GM10847 (cell line): ENCODE data around the gene GP2.

Source experiments
- POLR2A ChIP-seq: IDR thresholded peaks from 2 replicates; pipeline ENCODE4 v1.6.1; 2011; ENCODE audit not compliant: insufficient read length; ENCODE audit errors: extremely low read depth

GP2 gene

DNA sequence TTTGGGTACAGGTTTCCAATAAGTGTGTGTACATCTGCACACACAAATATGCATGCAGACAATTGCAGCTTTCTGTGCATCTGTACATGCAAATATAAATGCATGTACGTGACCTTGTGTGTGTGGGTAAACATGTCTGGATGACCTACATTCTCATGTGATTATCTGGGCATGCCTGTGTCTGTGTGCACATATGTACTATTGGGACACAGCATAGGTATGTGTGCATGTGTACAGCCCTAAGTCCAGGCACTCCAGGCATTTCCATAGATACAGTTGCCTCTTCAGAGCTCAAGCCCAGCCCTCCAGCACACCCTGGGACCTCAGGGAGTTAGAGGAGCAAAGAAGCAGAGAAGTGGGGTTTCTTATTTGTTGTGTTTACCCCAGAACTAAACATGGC lies 7.1 kb upstream of the GP2 start:
- TF ChIP-seq POLR2A: no peak

DNA sequence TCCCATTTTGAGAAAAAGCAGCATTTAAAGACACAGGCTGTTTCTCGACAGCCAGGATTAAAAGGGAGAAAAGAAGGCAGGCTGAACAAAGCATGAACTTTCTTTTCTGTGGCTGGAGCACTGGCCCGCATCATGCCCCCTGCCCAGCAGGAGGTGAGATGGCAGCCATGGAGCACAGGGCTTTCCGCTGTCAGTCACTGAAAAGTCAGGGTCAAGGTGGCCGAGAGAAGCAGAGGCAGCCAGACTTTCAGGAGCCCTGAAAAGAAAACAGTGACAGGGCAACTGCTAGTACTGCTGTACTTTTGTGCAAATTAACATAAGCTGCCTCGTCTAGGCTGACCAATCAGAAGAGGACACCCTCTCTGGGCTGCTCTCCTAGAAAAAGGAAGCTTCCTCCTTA lies 5.8 kb upstream of the GP2 start:
- no peak for TF ChIP-seq POLR2A

DNA sequence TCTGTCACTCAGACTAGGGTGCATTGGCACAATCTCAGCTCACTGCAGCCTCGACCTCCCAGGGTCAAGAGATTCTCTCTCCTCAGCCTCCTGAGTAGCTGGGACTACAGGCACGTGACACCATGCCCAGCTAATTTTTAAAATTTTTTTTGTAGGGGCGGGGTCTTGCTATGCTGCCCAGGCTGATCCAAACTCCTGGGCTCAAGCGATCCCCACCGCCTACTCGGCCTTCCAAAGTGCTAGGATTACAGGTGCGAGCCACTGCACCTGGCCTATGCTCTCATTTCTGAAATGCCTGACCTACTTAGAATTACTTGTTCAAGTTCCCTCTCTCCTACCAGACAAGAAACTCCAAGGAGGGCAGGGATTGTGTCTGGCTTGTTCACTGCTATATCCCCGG lies 5.1 kb upstream of the GP2 start:
- no peak for TF ChIP-seq POLR2A

DNA sequence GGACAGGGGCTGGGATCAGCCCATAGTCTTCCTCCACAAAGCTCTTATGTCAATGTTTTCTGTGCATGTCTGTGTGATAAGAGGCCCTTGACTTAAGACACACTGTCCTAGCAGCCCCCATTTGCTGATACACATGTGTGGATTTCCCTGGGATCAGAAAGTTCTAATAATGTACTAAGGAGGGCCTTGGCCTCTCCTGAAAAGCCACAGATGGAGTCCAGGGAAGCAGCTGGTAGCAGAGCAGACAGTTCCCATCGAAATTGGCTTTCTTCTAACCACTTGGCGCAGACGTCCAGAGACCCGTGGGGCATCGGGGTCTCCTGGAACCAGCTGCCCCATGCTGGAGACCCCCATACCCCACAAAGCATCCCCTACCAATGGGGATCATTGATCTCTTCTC lies 4.3 kb upstream of the GP2 start:
- TF ChIP-seq POLR2A: no peak

DNA sequence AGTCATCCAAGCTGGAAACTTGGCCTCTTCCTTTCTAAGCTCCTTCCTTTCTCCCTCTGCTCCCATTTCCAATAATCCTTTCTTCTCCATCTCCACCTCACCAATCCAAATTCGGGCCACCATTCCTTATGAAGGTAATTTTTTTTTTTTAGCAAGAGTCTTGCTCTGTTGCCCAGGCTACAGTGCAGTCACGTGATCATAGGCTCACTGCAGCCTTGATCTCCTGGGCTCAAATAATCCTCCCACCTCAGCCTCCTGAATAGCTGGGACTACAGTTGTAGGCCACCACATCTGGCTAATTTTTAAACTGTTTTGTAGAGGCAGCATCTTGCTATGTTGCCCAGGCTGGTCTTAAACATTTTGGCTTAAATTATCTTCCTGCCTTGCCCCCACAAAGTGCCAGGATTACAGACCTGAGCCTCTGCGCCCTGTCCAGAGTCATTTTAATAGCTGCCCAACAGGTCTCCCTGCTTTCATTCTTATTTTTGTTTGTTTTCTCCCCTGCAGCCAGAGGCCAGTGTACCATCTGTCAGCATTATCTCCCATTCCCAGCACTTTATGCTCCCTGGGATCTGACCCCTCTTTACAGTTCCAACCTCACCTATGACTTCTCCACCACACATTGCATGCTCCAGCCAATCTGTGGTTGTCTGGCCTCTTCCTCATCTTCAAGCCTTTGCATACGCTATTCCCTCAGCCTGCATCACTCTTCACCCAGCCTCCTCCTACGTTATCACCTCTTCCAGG lies 2.3 kb upstream of the GP2 start:
- TF ChIP-seq POLR2A: no peak

DNA sequence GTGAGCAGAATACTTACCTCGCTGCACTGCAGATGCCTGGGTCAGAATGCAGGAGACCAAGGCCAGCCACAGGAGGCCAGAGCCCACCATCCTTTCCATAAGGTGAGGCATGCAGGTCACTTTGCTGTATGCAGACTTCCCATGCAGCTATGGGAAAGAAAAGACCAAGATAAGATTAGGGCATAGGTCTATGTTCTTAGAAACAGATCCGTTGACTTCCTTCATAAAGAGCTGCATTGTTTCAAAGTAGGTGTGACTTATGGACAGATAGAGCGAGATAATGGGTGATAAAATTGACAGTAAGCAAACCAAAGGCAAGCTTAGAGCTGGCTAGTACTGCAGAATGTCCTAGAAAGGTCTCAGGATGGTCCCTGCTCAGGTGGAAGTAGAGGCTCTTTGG lies 992 bp downstream of the GP2 start:
- no peak for TF ChIP-seq POLR2A

DNA sequence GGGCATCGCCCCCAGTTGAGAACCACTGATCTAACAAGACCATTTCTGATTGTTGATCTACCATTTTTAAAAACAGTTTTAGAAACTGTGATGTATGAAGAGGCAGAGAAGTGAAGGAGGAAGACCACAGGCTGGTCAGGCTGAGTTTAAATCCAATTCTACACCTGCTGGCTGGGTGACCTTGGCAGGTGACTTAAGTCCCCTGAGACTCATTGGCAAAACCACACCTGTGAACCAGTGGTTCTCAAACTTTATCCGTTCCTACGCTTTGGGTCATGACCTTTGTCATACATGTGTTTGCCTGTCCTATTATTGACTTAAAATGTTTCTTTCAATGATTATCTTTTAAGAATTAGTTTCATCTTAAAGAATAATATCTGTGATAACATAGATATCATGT lies 2.3 kb downstream of the GP2 start:
- TF ChIP-seq POLR2A: no peak

DNA sequence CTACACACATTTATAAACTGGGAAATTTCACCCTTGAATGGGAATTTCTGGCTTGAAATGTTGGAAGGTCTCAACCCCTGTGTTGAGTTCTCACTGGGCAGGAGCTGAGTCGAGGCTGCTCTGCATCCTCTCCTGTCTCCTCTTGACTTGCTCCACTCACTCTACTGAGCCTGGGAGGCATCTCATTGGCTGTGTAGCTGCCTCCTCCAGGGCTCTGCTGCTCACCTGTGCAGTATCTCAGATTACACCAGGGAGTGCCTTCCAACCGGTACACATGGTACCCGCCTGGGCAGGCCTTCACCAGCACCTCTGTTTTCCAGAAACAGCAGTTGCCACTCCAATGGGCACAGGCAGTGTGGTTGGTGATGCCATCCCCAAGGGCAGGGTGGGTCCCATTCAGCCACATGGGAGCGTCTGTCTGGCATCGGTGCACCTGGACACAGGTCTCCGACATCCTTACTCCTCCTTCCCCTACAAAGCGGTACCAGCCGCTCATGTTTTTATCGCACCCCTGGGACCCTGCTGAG lies 3.7 kb downstream of the GP2 start:
- TF ChIP-seq POLR2A: no peak

DNA sequence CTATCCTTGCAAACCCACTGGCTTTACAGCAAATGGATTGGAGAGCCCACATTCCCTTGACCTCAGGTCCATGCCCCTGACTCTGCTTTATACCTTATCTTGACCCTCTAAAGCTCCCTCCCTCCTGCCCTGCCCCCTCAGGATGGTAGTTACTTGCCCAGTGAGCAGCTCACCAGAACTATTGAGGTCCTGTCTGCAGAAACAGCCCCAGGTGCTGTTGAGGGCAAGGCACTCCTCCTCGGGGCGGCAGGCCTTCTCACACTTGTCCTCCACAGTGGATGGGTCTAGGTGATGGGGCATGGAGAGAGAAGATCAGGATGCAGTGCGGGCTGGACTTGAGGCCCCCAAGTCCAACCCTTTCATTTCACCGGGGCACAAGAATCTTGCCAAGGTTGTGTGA lies 4.6 kb downstream of the GP2 start:
- no peak for TF ChIP-seq POLR2A

DNA sequence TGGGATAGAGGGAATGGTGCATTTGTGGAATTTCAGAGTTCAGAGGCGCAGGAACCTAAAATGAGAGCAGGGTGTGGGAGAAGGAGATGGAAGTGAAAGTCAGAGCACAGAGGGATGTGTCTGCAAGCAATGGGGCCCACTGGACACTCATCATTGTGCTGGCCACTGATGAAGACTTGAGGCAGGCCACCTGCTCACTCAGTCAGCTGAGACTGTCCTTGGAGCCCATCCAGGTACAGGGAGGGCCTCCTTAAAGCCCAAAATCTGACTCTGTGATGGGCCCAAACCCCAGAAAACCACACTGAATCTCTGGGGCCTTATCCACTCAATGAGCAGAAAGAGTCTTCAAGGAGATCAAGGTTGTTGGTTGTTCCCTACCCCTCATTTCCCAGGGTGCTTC lies 5.6 kb downstream of the GP2 start:
- TF ChIP-seq POLR2A: no peak

DNA sequence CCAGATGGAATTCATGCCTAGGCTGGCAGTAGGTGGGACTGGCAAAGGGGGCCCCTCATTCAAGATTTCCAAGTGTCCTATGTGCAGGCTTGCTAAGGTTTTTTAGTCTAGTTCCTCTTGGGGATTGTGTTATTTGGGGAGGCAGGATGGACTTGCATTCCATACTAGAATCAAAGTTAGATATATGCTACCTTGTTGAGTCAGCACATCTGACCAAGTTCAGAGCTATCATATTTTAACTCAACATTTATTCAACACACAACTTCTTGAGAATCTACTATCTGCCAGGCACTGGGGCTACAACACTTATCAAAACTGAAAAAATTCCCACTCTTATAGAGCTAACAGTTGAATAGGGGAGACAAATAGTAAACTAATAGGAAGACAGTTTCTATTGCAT lies 6.7 kb downstream of the GP2 start:
- no peak for TF ChIP-seq POLR2A

DNA sequence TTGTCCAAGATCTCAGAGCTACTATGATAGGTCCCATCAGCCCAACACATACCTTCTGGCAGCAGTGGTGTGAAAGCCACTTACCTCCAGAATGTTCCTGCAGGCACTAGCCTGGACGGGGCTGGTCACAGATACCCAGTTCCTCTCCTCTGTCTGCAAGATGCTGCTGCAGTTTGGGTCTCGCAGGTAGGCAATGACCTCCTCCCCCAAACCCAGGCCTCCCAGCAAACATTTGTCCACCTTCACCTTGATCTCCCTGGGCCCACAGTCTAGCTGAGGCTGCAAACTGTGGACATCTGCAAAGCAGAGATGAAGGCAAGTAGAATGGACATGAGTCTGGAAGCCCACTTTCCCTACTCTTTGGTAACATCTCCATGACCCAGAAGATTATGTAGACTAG lies 7.1 kb downstream of the GP2 start:
- no peak for TF ChIP-seq POLR2A

DNA sequence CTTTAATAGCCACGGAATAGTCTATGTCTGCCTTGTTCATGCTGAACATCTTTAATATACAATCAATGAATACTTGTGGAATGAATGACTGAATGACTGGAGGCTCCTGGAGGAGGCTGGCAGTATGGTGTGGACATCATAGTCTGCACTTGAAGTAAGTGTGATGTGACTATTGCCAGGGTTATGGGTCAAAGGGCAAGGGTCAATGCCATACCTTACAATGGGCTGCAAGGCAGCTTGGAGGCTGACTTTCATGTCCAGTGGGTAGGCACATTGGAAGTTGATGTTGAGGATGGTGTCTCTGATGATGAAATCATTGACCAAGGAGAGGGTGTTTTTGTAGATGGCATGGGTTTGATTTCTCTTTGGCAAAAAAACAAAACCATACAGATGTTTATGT lies 7.9 kb downstream of the GP2 start:
- no peak for TF ChIP-seq POLR2A

DNA sequence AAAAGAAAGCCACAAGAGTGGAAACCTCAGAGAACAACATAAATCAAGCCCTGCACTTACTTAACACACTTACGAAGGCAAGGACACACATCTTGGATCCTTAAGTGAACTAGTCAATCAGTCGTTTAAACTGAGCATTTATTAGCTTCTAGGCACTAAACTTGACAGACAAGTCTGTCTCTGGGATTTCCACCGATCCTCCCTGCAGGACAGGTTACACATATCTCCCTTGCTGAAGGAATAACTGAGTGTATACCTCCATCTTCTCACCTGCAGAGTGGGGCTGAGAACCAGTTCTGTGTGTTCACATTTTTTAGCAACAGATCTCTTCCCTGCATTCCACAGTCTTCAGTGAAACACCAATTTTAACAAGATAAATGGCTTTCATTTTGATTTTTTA lies 8.9 kb downstream of the GP2 start:
- TF ChIP-seq POLR2A: no peak

DNA sequence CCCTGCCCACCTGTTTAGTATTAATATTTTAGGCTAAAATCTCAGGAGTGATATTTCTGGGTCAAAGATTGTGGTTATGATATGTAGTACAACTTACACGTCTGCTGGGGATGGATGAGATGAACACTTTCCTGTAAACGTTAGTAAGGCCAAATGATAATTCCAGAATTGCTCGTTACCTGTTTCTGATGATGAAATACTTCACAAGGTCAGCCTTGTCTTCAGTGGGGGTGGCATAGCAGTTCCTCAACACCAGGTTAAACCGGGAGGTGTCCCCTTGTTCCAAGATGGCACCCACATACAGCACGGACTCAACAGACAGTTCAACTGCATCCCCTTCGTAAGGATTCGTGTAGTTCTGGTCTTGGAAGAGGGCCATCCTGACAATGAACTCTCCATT lies 9.3 kb downstream of the GP2 start:
- TF ChIP-seq POLR2A: no peak

DNA sequence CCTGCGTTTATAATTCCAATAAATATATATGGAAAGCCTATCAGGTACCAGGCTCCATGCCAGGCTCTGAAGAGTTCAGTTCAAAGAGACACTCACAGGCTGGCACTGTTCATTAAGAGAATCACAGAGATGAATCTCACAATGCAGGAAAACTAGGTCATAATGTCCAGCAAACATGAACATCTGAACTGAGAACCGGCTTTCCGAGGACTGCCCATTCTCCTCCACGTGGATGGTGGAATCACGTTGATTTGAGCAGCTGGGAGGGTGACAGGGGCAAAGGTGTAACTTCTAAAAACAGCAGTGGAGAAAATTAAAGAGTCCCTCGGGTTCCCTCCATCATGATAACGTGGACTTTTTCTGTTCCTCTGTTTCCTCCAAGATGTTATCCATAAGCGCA lies 10.2 kb downstream of the GP2 start:
- TF ChIP-seq POLR2A: no peak

DNA sequence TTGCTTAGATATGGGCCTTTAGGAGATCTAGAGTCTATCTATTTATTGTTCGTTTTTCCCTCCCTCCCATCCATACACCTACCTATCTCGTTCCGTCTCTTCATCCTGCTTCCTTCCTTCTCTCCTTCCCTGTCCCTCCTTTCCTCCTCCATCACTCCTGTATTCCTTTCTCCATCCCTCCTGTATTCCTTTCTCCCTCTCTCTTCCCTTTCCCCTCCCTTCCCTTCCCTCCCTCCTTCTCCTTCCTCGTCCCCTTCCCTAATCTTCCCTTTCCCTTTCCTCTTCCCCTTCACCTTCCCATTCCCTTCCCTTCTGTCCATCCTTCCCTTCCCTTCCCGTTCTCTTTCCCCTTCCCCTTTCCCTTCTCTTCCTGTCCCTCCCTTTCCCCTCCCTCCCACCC lies 10.6 kb downstream of the GP2 start:
- TF ChIP-seq POLR2A: no peak
